HK-2 (cell line): ENCODE measurements around the gene PLPPR3.

Source experiments
- DNase-seq: peaks from one replicate; pipeline ENCODE4 v3.0.0-alpha.2; 2018; ENCODE audit not compliant: unreplicated experiment

Gene PLPPR3

GRCh38 chr19:796692-797527 lies 24.8 kb downstream of the PLPPR3 start, which contains the start of gene PTBP1:
Gene PTBP1, plus strand, starts transcription at chr19:797452. Its CDS starts 46 bp downstream, at chr19:797498.
- DNase-seq = peak; percentile 100

- no peak for DNase-seq
Observed at GRCh38 chr19:795691-796581, 25.8 kb downstream of the PLPPR3 start.

GRCh38 chr19:795073-795611 lies 26.6 kb downstream of the PLPPR3 start:
- no peak for DNase-seq

- DNase-seq = no peak
Observed at GRCh38 chr19:793806-794205, 27.9 kb downstream of the PLPPR3 start.

GRCh38 chr19:792306-792885 lies 29.4 kb downstream of the PLPPR3 start:
- no peak for DNase-seq

- no peak for DNase-seq
Observed at GRCh38 chr19:791567-792305, 30.0 kb downstream of the PLPPR3 start.

GRCh38 chr19:791007-791566 lies 30.7 kb downstream of the PLPPR3 start:
- no peak for DNase-seq

GRCh38 chr19:789701-790060 lies 32.1 kb downstream of the PLPPR3 start:
- no peak for DNase-seq

- DNase-seq = no peak
Observed at GRCh38 chr19:788983-789700, 32.6 kb downstream of the PLPPR3 start.

GRCh38 chr19:788686-788982 lies 33.1 kb downstream of the PLPPR3 start:
- DNase-seq = no peak

GRCh38 chr19:787536-787935 lies 34.2 kb downstream of the PLPPR3 start:
- no peak for DNase-seq

- no peak for DNase-seq
Observed at GRCh38 chr19:784541-784940, 37.2 kb downstream of the PLPPR3 start.

- DNase-seq = no peak
Observed at GRCh38 chr19:782878-783668, 38.7 kb downstream of the PLPPR3 start.

GRCh38 chr19:782185-782877 lies 39.4 kb downstream of the PLPPR3 start:
- peak; percentile 24 for DNase-seq

- no peak for DNase-seq
Observed at GRCh38 chr19:781800-782184, 40.0 kb downstream of the PLPPR3 start.

GRCh38 chr19:780935-781334 lies 40.8 kb downstream of the PLPPR3 start:
- DNase-seq = no peak

- DNase-seq = peak; percentile 72
Observed at GRCh38 chr19:778910-779653, 42.7 kb downstream of the PLPPR3 start.

GRCh38 chr19:776549-776948 lies 45.2 kb downstream of the PLPPR3 start:
- no peak for DNase-seq
